Measurements from ENCODE around the gene FOLH1.
"Not testable (repeated sequence)": the region's sequence is repeated elsewhere in the genome, so short reads cannot be mapped to it uniquely, and the experiment has no call there.

The FOLH1 gene

GRCh38 chr11:49221112-49221511 lies 12.7 kb upstream of the FOLH1 start:
- TF ChIP-seq CTCF (IDR thresholded peaks at IDR 0.05; ENCODE audit: control insufficient read depth, extremely low read depth, insufficient read depth) = no peak
- DNase-seq (ENCODE audit: low read depth) = no peak
- no peak overlapping the region for H3K4me3 ChIP-seq (ENCODE audit: low read depth, low read length)

DNA sequence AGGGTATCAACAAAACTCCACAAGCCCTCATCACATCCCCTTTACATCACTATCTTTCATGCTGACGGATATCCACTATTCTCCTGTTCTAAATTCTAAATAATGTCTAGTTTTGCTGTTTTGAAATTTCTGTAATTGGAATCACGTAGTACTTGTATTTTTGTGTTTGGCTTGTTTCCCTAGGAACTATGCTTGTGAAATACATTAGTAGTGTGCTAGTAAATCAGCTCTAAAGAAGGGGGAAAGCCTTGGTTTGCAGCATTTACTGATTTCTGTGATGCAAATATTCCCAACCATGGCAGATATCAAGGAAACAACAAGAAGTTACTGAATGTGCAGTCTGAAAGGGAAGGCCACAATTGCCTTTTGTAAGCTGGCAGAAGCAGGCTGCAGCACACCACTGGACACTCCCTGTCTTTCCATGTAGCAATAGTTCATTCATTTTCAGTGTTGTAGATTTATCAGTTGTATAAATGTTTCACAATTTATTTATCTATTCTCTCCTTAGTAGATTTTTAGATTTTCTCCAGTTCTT lies 4.7 kb upstream of the FOLH1 start:
- no peak for TF ChIP-seq CTCF (IDR thresholded peaks at IDR 0.05; ENCODE audit: control insufficient read depth, extremely low read depth, insufficient read depth)
- H3K4me3 ChIP-seq (ENCODE audit: low read depth, low read length) = no peak overlapping the region
- DNase-seq (ENCODE audit: low read depth) = no peak

DNA sequence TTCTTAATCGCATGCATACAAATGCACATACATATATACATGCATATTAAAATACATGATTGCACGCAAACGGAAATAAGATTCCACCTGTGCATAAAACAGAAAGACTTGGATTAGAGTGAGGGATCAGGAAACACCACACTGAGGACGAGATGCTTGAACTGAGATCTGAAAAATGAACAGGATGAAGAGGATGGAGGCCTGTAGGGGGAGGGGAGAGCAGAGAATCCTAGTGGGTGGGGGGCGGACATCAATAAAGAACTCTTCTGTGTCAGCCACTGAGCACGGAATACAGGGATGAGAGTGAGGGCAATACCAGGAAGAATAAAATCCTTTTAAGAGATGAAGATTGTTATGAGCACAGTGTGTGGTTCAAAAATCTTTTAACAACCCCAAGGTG lies 1.4 kb downstream of the FOLH1 start:
- peak overlapping the region; percentile 99 for H3K4me3 ChIP-seq (ENCODE audit: low read depth, low read length)

GRCh38 chr11:49202287-49202976 lies 6.0 kb downstream of the FOLH1 start:
- DNase-seq (ENCODE audit: low read depth) = peak; percentile 68
- no peak for TF ChIP-seq CTCF (IDR thresholded peaks at IDR 0.05; ENCODE audit: control insufficient read depth, extremely low read depth, insufficient read depth)
- H3K4me3 ChIP-seq (ENCODE audit: low read depth, low read length) = peak overlapping the region; percentile 9; the same call in 1 of the 2 replicates

More for the DNA sequence above, 1.4 kb downstream of the FOLH1 start:
- not testable (repeated sequence) for DNase-seq (ENCODE audit: low read depth)

DNA sequence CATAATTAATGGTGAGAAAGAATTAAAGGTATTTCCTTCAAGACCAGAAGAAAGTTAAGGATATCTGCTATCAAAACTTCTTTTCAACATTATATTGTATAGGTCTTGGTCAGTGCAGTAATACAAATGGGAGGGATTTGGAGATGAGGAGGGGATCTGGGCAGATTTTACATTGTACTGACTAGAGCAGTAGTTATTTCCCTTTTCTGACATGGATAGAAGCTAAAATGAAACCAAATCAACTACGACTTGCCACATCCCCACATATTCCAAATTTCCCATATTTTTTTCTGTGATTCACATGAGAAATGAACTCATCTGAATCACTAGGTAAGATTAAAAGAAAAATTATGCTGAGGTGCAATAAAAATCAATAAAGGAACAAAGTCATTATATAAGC lies 11.6 kb downstream of the FOLH1 start:
- DNase-seq (ENCODE audit: low read depth); H3K4me3 ChIP-seq (ENCODE audit: low read depth, low read length): not testable (repeated sequence)

- H3K4me3 ChIP-seq (ENCODE audit: low read depth, low read length) = not testable (repeated sequence)
- DNase-seq (ENCODE audit: low read depth) = peak; percentile 60
These were observed 12.4 kb downstream of the FOLH1 start for GRCh38 chr11:49196002-49196401.

GRCh38 chr11:49190287-49190686 lies 18.1 kb downstream of the FOLH1 start:
- not testable (repeated sequence) for H3K4me3 ChIP-seq (ENCODE audit: low read depth, low read length); DNase-seq (ENCODE audit: low read depth)

GRCh38 chr11:49186225-49186624 lies 22.2 kb downstream of the FOLH1 start:
- H3K4me3 ChIP-seq (ENCODE audit: low read depth, low read length); DNase-seq (ENCODE audit: low read depth): not testable (repeated sequence)

- not testable (repeated sequence) for DNase-seq (ENCODE audit: low read depth); H3K4me3 ChIP-seq (ENCODE audit: low read depth, low read length)
These were observed 22.8 kb downstream of the FOLH1 start for GRCh38 chr11:49185597-49185996.

GRCh38 chr11:49184756-49185155 lies 23.6 kb downstream of the FOLH1 start:
- not testable (repeated sequence) for H3K4me3 ChIP-seq (ENCODE audit: low read depth, low read length); DNase-seq (ENCODE audit: low read depth)
- TF ChIP-seq CTCF (IDR thresholded peaks at IDR 0.05; ENCODE audit: control insufficient read depth, extremely low read depth, insufficient read depth) = peak; percentile 20; the same call in 1 of the 2 replicates

- H3K4me3 ChIP-seq (ENCODE audit: low read depth, low read length) = not testable (repeated sequence)
- peak; percentile 93 for DNase-seq (ENCODE audit: low read depth)
These were observed 30.5 kb downstream of the FOLH1 start for GRCh38 chr11:49177936-49178335.

DNA sequence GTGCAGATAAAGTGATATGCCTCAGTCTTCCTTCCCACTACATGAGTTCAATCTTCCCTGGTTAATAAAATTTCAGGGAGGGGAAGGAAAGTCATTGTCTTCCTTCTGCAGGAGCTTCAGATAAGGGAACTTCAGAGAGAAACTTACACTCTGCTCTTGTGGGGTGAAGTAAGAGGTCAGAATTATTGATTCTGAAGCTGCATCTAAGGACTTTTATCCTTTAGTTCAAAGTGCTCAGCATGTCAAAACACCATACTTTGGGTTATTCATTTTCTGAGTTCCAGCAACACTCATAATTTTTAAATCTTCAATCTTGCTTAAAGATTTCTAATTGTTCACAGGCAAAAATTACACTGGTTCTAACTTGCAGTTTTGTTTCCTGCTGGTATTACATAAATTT lies 33.0 kb downstream of the FOLH1 start:
- H3K4me3 ChIP-seq (ENCODE audit: low read depth, low read length); DNase-seq (ENCODE audit: low read depth): not testable (repeated sequence)

- not testable (repeated sequence) for DNase-seq (ENCODE audit: low read depth); H3K4me3 ChIP-seq (ENCODE audit: low read depth, low read length)
These were observed 33.6 kb downstream of the FOLH1 start for GRCh38 chr11:49174691-49175366.

DNA sequence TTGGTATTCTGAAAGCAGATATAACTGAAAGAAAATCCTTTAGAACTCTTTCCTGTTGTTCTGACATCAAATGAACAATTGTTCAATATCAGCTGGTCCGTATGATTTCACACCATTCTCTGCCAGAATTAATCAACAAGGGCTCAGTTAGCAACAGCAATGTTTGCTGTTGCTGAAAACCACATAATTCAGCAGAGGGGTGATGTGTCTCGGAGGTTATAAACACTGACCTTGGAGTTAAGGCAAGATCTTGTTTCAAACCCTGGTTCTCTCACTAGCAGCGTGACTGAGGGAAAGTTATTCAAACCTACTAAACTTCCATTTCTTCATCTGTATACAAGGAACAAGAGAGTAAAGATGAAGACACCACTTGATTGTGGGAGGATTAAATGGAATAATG lies 36.8 kb downstream of the FOLH1 start:
- DNase-seq (ENCODE audit: low read depth); H3K4me3 ChIP-seq (ENCODE audit: low read depth, low read length): not testable (repeated sequence)
